ENCODE data around the gene UBQLN2. TPM values are rescaled to one million over a fixed set of nuclear protein-coding genes. Genes with fewer than 3 reads are reported as not detected.

UBQLN2 gene
- polyA plus RNA-seq, 1 of the 3 experiments (the other 2 are of a cell fraction), result 10.7 TPM

GRCh38 chrX:56563231-56564161 is at the start of gene UBQLN2 (continued):
- TF ChIP-seq MEF2A (IDR thresholded peaks at IDR 0.05; ENCODE audit: borderline replicate concordance, low read depth), result no peak
- TF ChIP-seq ZBTB33 (IDR thresholded peaks at IDR 0.05; ENCODE audit: borderline replicate concordance, low read depth), result no peak
- TF ChIP-seq RXRA (IDR thresholded peaks at IDR 0.05; ENCODE audit: borderline replicate concordance, low read depth), result no peak
- TF ChIP-seq ELF1 (IDR thresholded peaks at IDR 0.05), result no peak
- no peak for TF ChIP-seq EZH2phosphoT487 (IDR thresholded peaks at IDR 0.05; ENCODE audit: borderline replicate concordance, low read depth)
- no peak for TF ChIP-seq FOXJ3 (CRISPR knock-in tag; IDR thresholded peaks at IDR 0.05)
- peak; percentile 19; the same call in 1 of the 2 replicates for TF ChIP-seq GATA2 (CRISPR knock-in tag; IDR thresholded peaks at IDR 0.05)
- peak; percentile 76 for TF ChIP-seq POLR2AphosphoS5 (IDR thresholded peaks at IDR 0.05; ENCODE audit: low read depth, low read length)
- TF ChIP-seq EP300 (IDR thresholded peaks at IDR 0.05; ENCODE audit: borderline replicate concordance in 1 of 2, low read depth in 1 of 2, low read length in 1 of 2), result peak in 1 of 2 experiments; percentile 41; a peak in 1 of 4 replicates
- TF ChIP-seq GABPA (IDR thresholded peaks at IDR 0.05; ENCODE audit: low read depth), result no peak
- peak; percentile 61; the same call in 1 of the 2 replicates for TF ChIP-seq MAX (IDR thresholded peaks at IDR 0.05; ENCODE audit: low read depth)

GRCh38 chrX:56519642-56520041 is 43.8 kb upstream of the UBQLN2 start:
- no peaks in the 10 kb centered on the region for H4K20me1 ChIP-seq (ENCODE audit: insufficient read depth)
- no peak overlapping the region for H2AFZ ChIP-seq (ENCODE audit: low read depth)
- WGBS (ENCODE audit: low lambda C conversion rate), result 2% methylated on average over 2 of the region's 2 CpGs
- no peaks in the 10 kb centered on the region for H3F3A ChIP-seq (replicated peaks; ENCODE audit: insufficient read depth)
- H3K4me2 ChIP-seq, result no peak overlapping the region
- no peak overlapping the region for H3K4me3 ChIP-seq (ENCODE audit: low read depth in 2 of 2, low read length in 1 of 2)
- DNase-seq, result no peak
- H3K9me3 ChIP-seq, result no peaks in the 10 kb centered on the region
- ChIA-PET POLR2A (no interaction called here), CTCF (no interaction called here)
- H3K9ac ChIP-seq, result no peak overlapping the region
- TF ChIP-seq POLR2AphosphoS5 (IDR thresholded peaks at IDR 0.05; ENCODE audit: low read depth, low read length), result no peak
- TF ChIP-seq ZBTB33 (IDR thresholded peaks at IDR 0.05; ENCODE audit: borderline replicate concordance, low read depth), result no peak
- TF ChIP-seq JUND (IDR thresholded peaks at IDR 0.05), result no peak
- TF ChIP-seq CTCF (IDR thresholded peaks at IDR 0.05), result no peak
- TF ChIP-seq USF2 (IDR thresholded peaks at IDR 0.05; ENCODE audit: borderline replicate concordance, low read depth, low read length), result no peak
- no peak for TF ChIP-seq EP300 (IDR thresholded peaks at IDR 0.05; ENCODE audit: borderline replicate concordance in 1 of 2, low read depth in 1 of 2, low read length in 1 of 2)
- no peak for TF ChIP-seq EZH2phosphoT487 (IDR thresholded peaks at IDR 0.05; ENCODE audit: borderline replicate concordance, low read depth)
- TF ChIP-seq REST (IDR thresholded peaks at IDR 0.05; ENCODE audit: low read depth, low read length), result no peak
- TF ChIP-seq GABPA (IDR thresholded peaks at IDR 0.05; ENCODE audit: low read depth), result no peak
- no peak for TF ChIP-seq RAD21 (IDR thresholded peaks at IDR 0.05; ENCODE audit: low read length)
- TF ChIP-seq RCOR1 (IDR thresholded peaks at IDR 0.05; ENCODE audit: low read length), result no peak
- no peaks in the 10 kb centered on the region for H3K4me1 ChIP-seq (ENCODE audit: control insufficient read depth in 1 of 2, insufficient read depth in 2 of 2, low read depth in 1 of 2, low read length in 1 of 2)
- H3K36me3 ChIP-seq (replicated peaks in 1 of 2; ENCODE audit: control insufficient read depth in 1 of 2, insufficient read depth in 2 of 2, low read length in 1 of 2), result no peaks in the 10 kb centered on the region
- H3K79me2 ChIP-seq (ENCODE audit: insufficient read depth), result no peaks in the 10 kb centered on the region
- no peak overlapping the region for H3K27ac ChIP-seq (ENCODE audit: low read depth in 2 of 2, low read length in 1 of 2)
- no peaks in the 10 kb centered on the region for H3K9me2 ChIP-seq
- no peaks in the 10 kb centered on the region for H3K27me3 ChIP-seq (ENCODE audit: insufficient read depth)
